SU-DHL-6 (cell line): ENCODE results near the gene GNG7.
"Not testable (repeated sequence)": the region's sequence is repeated elsewhere in the genome, so short reads cannot be mapped to it uniquely, and the experiment has no call there.

Experiments used
- H2AFZ ChIP-seq: fragments of 200-600 bp; sonication (generic); 2 replicates; pipeline ENCODE4 v1.6.1; 2014; ENCODE audit warnings: low read depth, mild to moderate bottlenecking, moderate library complexity, mixed read lengths, antibody characterized with exemption, low read length; ENCODE audit not compliant: severe bottlenecking
- H3F3A ChIP-seq: fragments of 200-600 bp; shearing (Covaris generic); 2 replicates; pipeline ENCODE4 v1.6.0; 2016; ENCODE audit warnings: antibody characterized with exemption, mild to moderate bottlenecking; ENCODE audit not compliant: insufficient read depth
- H3K27ac ChIP-seq: fragments of 200-600 bp; sonication (generic); 2 replicates; pipeline ENCODE4 v1.5.1; 2016; ENCODE audit warnings: low read depth, mild to moderate bottlenecking, low read length, moderate library complexity, mixed read lengths
- H3K27me3 ChIP-seq: fragments of 200-600 bp; sonication (generic), shearing (Covaris generic); 2 replicates; pipeline ENCODE4 v1.6.0; 2014; ENCODE audit warnings: mild to moderate bottlenecking, low read length
- H3K36me3 ChIP-seq: fragments of 200-600 bp; sonication (generic); 2 replicates; pipeline ENCODE4 v1.6.1; 2014; ENCODE audit warnings: mild to moderate bottlenecking, low read length, mixed read lengths
- H3K4me2 ChIP-seq: fragments of 300-600, 200-600 bp; shearing (Covaris generic), sonication (generic); 2 replicates; pipeline ENCODE4 v1.6.0; 2014; ENCODE audit warnings: low read length, low read depth, mild to moderate bottlenecking; ENCODE audit not compliant: poor library complexity, severe bottlenecking
- H3K4me3 ChIP-seq: fragments of 200-600 bp; sonication (generic); 2 replicates; pipeline ENCODE4 v1.5.1; 2014; ENCODE audit warnings: antibody characterized with exemption, low read length, mild to moderate bottlenecking, mixed read lengths; ENCODE audit not compliant: insufficient read depth, poor library complexity, severe bottlenecking
- H3K79me2 ChIP-seq: fragments of 200-600 bp; sonication (generic); 2 replicates; pipeline ENCODE4 v1.6.1; 2014; ENCODE audit warnings: mild to moderate bottlenecking, low read length, moderate library complexity; ENCODE audit not compliant: insufficient read depth
- H3K9ac ChIP-seq: fragments of 200-600 bp; sonication (generic); 2 replicates; pipeline ENCODE4 v1.7.0; 2014; ENCODE audit warnings: mild to moderate bottlenecking, low read length
- H3K9me2 ChIP-seq: fragments of 200-600 bp; sonication (generic); replicated peaks from 2 replicates; pipeline ENCODE4 v1.6.1; 2014; ENCODE audit warnings: low read length; ENCODE audit not compliant: insufficient read depth
- H3K9me3 ChIP-seq: fragments of 200-600 bp; sonication (generic); 2 replicates; pipeline ENCODE4 v1.6.1; 2014; ENCODE audit warnings: low read length, mixed read lengths; ENCODE audit not compliant: insufficient read depth
- H4K20me1 ChIP-seq: fragments of 200-600 bp; sonication (generic); 2 replicates; pipeline ENCODE4 v1.6.1; 2014; ENCODE audit warnings: low read depth, mild to moderate bottlenecking, antibody characterized with exemption, low read length, moderate library complexity, mixed read lengths
- CTCF ChIP-seq: fragments of 200-600 bp; sonication (generic); IDR thresholded peaks from one replicate; pipeline ENCODE4 v1.5.1; 2017; ENCODE audit warnings: antibody characterized with exemption, mild to moderate bottlenecking, low read length, moderate library complexity; ENCODE audit not compliant: insufficient read depth, poor library complexity, severe bottlenecking
- EZH2phosphoT487 ChIP-seq: fragments of 200-600 bp; sonication (generic), shearing (Covaris generic); conservative IDR thresholded peaks from 2 replicates; pipeline ENCODE4 v1.6.1; 2018; ENCODE audit warnings: mild to moderate bottlenecking, antibody characterized with exemption, low read length, moderate library complexity, mixed read lengths

The GNG7 gene

GRCh38 chr19:2494447-2495129, 207.9 kb downstream of the GNG7 start:
- Histone ChIP-seq H3K4me3 (peak overlapping the region; percentile 38), H3K9me3 (no peaks in the 10 kb centered on the region), H3K27me3 (no peaks in the 10 kb centered on the region), H2AFZ (peak overlapping the region; percentile 37), H3K36me3 (no peaks in the 10 kb centered on the region), H3K4me2 (peak overlapping the region; percentile 50), H3K9ac (peak overlapping the region; percentile 41), H3K9me2 (no peaks in the 10 kb centered on the region), H4K20me1 (no peaks in the 10 kb centered on the region), H3K27ac (no peak overlapping the region), H3F3A (peaks cover 20% of the 10 kb centered on the region), H3K79me2 (no peaks in the 10 kb centered on the region)
- no peak for TF ChIP-seq EZH2phosphoT487
- TF ChIP-seq CTCF = no peak

DNA sequence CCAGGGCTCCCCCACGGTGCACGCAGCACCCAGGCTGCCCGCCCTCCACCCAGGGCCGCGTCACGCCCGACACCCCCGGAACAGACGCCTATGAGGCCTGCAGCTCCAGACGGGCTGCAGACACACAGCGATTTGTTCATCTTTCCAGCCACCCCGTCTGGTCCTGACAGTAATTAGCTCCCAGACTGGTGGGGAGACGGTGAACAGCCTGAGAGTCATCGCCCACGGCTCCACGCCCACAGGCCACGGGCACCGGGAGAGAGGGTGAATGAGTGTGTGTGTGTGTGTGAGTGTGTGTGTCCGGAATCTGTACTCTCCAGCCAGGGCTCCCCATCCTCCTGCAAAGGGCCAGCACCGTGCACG, 208.4 kb downstream of the GNG7 start:
- Histone ChIP-seq H3F3A (peaks cover 20% of the 10 kb centered on the region), H3K36me3 (no peaks in the 10 kb centered on the region), H3K4me2 (peak overlapping the region; percentile 50), H3K9me2 (no peaks in the 10 kb centered on the region), H2AFZ (no peak overlapping the region), H3K9me3 (no peaks in the 10 kb centered on the region), H3K4me3 (peak overlapping the region; percentile 38), H3K27me3 (no peaks in the 10 kb centered on the region), H3K9ac (peak overlapping the region; percentile 41; the same call in 1 of the 2 replicates), H3K27ac (no peak overlapping the region), H4K20me1 (no peaks in the 10 kb centered on the region), H3K79me2 (no peaks in the 10 kb centered on the region)
- TF ChIP-seq CTCF (no peak), EZH2phosphoT487 (no peak)

- not testable (repeated sequence) for H3K9me3 ChIP-seq, H3K9me2 ChIP-seq, H3K4me3 ChIP-seq, H3K36me3 ChIP-seq, H4K20me1 ChIP-seq, H2AFZ ChIP-seq, H3K9ac ChIP-seq, H3K79me2 ChIP-seq, H3K27me3 ChIP-seq
- Histone ChIP-seq H3K4me2 (peak overlapping the region; percentile 50), H3K27ac (peak overlapping the region; percentile 31; the same call in 1 of the 2 replicates), H3F3A (peaks cover 20% of the 10 kb centered on the region)
Observed at GRCh38 chr19:2493448-2493847, 209.0 kb downstream of the GNG7 start.

DNA sequence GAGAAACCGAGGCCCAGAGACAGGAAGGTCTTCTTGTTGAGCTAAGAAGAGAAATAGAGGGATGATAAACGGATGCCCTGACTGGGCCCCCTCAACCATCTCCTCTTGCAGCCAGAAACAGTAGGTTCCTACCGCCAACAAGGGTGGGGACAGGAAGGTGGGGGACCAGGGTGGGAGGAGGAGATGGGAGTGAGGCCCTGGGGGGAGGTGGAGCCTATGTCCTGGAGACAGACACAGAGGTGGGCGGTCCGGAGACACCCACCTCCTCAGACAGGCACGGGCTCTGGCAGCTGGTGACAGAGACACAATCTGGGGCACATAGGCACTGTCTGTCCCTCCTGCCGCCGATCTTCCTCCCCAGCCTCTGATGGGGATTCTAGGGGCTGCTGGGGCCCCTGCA, 209.6 kb downstream of the GNG7 start:
- Histone ChIP-seq H3K9me3 (no peaks in the 10 kb centered on the region), H3K27ac (0 out of 2 replicates have a peak overlapping the region, but pooled peaks have one; percentile 13), H3K9me2 (no peaks in the 10 kb centered on the region), H4K20me1 (no peaks in the 10 kb centered on the region), H3K4me2 (no peak overlapping the region), H3K4me3 (no peak overlapping the region), H3K9ac (no peak overlapping the region), H3K36me3 (no peaks in the 10 kb centered on the region), H3F3A (peaks cover 20% of the 10 kb centered on the region), H2AFZ (no peak overlapping the region), H3K79me2 (no peaks in the 10 kb centered on the region), H3K27me3 (no peaks in the 10 kb centered on the region)
- TF ChIP-seq EZH2phosphoT487 (no peak), CTCF (no peak)
